IMR-90 (cell line): ENCODE data around the gene COL23A1. TPM values are rescaled to one million over a fixed set of nuclear protein-coding genes. Genes with fewer than 3 reads are reported as not detected.

Source experiments
- ATAC-seq: fragments of 200-7000 bp; cut with Tn5 transposase; 2 replicates; pipeline ENCODE4 v1.9.1; 2020; ENCODE audit warnings: low read depth, mild to moderate bottlenecking, moderate library complexity
- BruUV-seq: library from RNA; stranded (reverse); fragments of 400-500 nt; replicated peaks from 2 replicates; lab custom pipeline; 2021; lab: Mats Ljungman, UMichigan
- CTCF ChIA-PET: fragments of 300-600 bp; formaldehyde crosslinking; extraction: SDS; loops from one replicate; lab custom pipeline; 2021; ENCODE audit warnings: antibody characterized with exemption; lab: Yijun Ruan, JAX
- POLR2A ChIA-PET: fragments of 300-600 bp; sonication (Branson Sonifier 250); formaldehyde crosslinking; loops from one replicate; lab custom pipeline; 2022; ENCODE audit warnings: antibody characterized with exemption; ENCODE audit not compliant: unreplicated experiment; lab: Charles Lee
- DNase-seq: peaks from one replicate; pipeline ENCODE4 v3.0.0; 2013
- H2AFZ ChIP-seq: replicated peaks from 2 replicates; pipeline ENCODE3; 2013; ENCODE audit warnings: low read length, mild to moderate bottlenecking; ENCODE audit not compliant: poor library complexity
- H2AK5ac ChIP-seq: 2 replicates; pipeline ENCODE4 v1.6.1; 2013; ENCODE audit warnings: low read depth, low read length, inconsistent platforms
- H2AK9ac ChIP-seq: replicated peaks from 2 replicates; pipeline ENCODE3; 2013; ENCODE audit warnings: mild to moderate bottlenecking, low read depth, low read length, moderate library complexity; ENCODE audit not compliant: poor library complexity
- H2BK120ac ChIP-seq: 2 replicates; pipeline ENCODE4 v1.6.1; 2013; ENCODE audit warnings: low read depth, low read length, inconsistent platforms
- H2BK15ac ChIP-seq: 3 replicates; pipeline ENCODE4 v1.6.1; 2013; ENCODE audit warnings: low read depth, low read length, inconsistent platforms
- H2BK20ac ChIP-seq: 2 replicates; pipeline ENCODE4 v1.6.1; 2013; ENCODE audit warnings: low read depth, mild to moderate bottlenecking, inconsistent platforms, low read length, moderate library complexity
- H2BK5ac ChIP-seq: 2 replicates; pipeline ENCODE4 v1.6.1; 2013; ENCODE audit warnings: mild to moderate bottlenecking, low read depth, low read length, inconsistent platforms; ENCODE audit not compliant: poor library complexity, severe bottlenecking
- H3K14ac ChIP-seq: replicated peaks from 2 replicates; pipeline ENCODE4 v1.6.1; 2013; ENCODE audit warnings: low read depth, low read length, inconsistent platforms
- H3K18ac ChIP-seq: 2 replicates; pipeline ENCODE4 v1.6.1; 2013; ENCODE audit warnings: low read depth, low read length, control low read depth
- H3K23ac ChIP-seq: 2 replicates; pipeline ENCODE4 v1.6.1; 2013; ENCODE audit warnings: low read depth, low read length, inconsistent platforms
- H3K27ac ChIP-seq: 2 replicates; pipeline ENCODE4 v1.5.1; 2013; ENCODE audit warnings: mild to moderate bottlenecking, control low read depth, low read length; ENCODE audit not compliant: insufficient read depth
- H3K27me3 ChIP-seq: 2 replicates; pipeline ENCODE4 v1.6.1; 2013; ENCODE audit warnings: low read length; ENCODE audit not compliant: control insufficient read depth, insufficient read depth
- H3K36me3 ChIP-seq: 2 replicates; pipeline ENCODE4 v1.6.1; 2013; ENCODE audit warnings: low read length, mixed read lengths; ENCODE audit not compliant: control insufficient read depth, insufficient read depth
- H3K4ac ChIP-seq: 2 replicates; pipeline ENCODE4 v1.6.1; 2013; ENCODE audit warnings: low read depth, low read length, inconsistent platforms
- H3K4me1 ChIP-seq: 2 replicates; pipeline ENCODE4 v1.6.1; 2013; ENCODE audit warnings: low read length, mixed read lengths; ENCODE audit not compliant: control insufficient read depth, insufficient read depth
- H3K4me2 ChIP-seq: 2 replicates; pipeline ENCODE4 v1.6.1; 2013; ENCODE audit warnings: low read depth, mild to moderate bottlenecking, control low read depth, low read length, moderate library complexity
- H3K4me3 ChIP-seq: 2 replicates; pipeline ENCODE4 v1.5.1; 2013; ENCODE audit warnings: low read depth, mild to moderate bottlenecking, control low read depth, low read length, moderate library complexity; ENCODE audit not compliant: insufficient read depth
- H3K56ac ChIP-seq: 2 replicates; pipeline ENCODE4 v1.6.1; 2013; ENCODE audit warnings: low read length, inconsistent platforms; ENCODE audit not compliant: insufficient read depth; ENCODE audit errors: extremely low read depth
- H3K79me1 ChIP-seq, 2 experiments: 2 replicates each; pipeline ENCODE4 v1.6.1; 2013; ENCODE audit warnings: low read length in 2 of 2, inconsistent platforms in 1 of 2, low read depth in 1 of 2
- H3K9ac ChIP-seq: 2 replicates; pipeline ENCODE4 v1.6.1; 2013; ENCODE audit warnings: low read depth, low read length, control low read depth
- H3K9me1 ChIP-seq: 2 replicates; pipeline ENCODE4 v1.6.1; 2013; ENCODE audit warnings: low read length, inconsistent platforms; ENCODE audit not compliant: insufficient read depth
- H3K9me3 ChIP-seq: 2 replicates; pipeline ENCODE4 v1.6.1; 2013; ENCODE audit warnings: low read length; ENCODE audit not compliant: control insufficient read depth, insufficient read depth
- H4K20me1 ChIP-seq: 2 replicates; pipeline ENCODE4 v1.6.1; 2013; ENCODE audit warnings: low read length, inconsistent platforms; ENCODE audit not compliant: insufficient read depth
- H4K5ac ChIP-seq: 2 replicates; pipeline ENCODE4 v1.6.1; 2013; ENCODE audit warnings: mild to moderate bottlenecking, low read depth, low read length, control low read depth
- H4K8ac ChIP-seq, 2 experiments: 2 replicates each; pipeline ENCODE4 v1.6.1; 2013; ENCODE audit warnings: low read depth in 2 of 2, low read length in 2 of 2, control low read depth in 1 of 2, inconsistent platforms in 1 of 2
- H4K91ac ChIP-seq: 2 replicates; pipeline ENCODE4 v1.6.1; 2013; ENCODE audit warnings: low read depth, low read length, inconsistent platforms; ENCODE audit not compliant: insufficient read depth
- BHLHE40 ChIP-seq: fragments of 150-350 bp; IDR thresholded peaks from 2 replicates; pipeline ENCODE4 v1.6.1; 2016; ENCODE audit warnings: mild to moderate bottlenecking, low read depth, low read length
- CHD1 ChIP-seq: IDR thresholded peaks from 2 replicates; pipeline ENCODE4 v1.6.1; 2012; ENCODE audit warnings: low read depth, low read length, improper control_type of control experiment
- CTCF ChIP-seq: conservative IDR thresholded peaks from 2 replicates; pipeline ENCODE4 v1.5.1; 2012; ENCODE audit warnings: mild to moderate bottlenecking, low read depth, low read length, improper control_type of control experiment
- ELK1 ChIP-seq: fragments of 150-350 bp; IDR thresholded peaks from 2 replicates; pipeline ENCODE4 v1.6.1; 2016; ENCODE audit warnings: low read depth, mild to moderate bottlenecking, low read length, moderate library complexity, borderline replicate concordance
- FOS ChIP-seq: fragments of 150-350 bp; IDR thresholded peaks from 2 replicates; pipeline ENCODE4 v1.6.1; 2016; ENCODE audit warnings: low read depth, low read length
- MAFK ChIP-seq: IDR thresholded peaks from 2 replicates; pipeline ENCODE4 v1.6.1; 2012; ENCODE audit warnings: low read depth, low read length, improper control_type of control experiment
- MAZ ChIP-seq: IDR thresholded peaks from 2 replicates; pipeline ENCODE4 v1.6.1; 2012; ENCODE audit warnings: low read depth, mild to moderate bottlenecking, low read length, improper control_type of control experiment, moderate library complexity, borderline replicate concordance
- MXI1 ChIP-seq: IDR thresholded peaks from 2 replicates; pipeline ENCODE4 v1.6.1; 2012; ENCODE audit warnings: low read depth, mild to moderate bottlenecking, low read length, moderate library complexity, borderline replicate concordance
- NFE2L2 ChIP-seq: fragments of 150-350 bp; IDR thresholded peaks from 2 replicates; pipeline ENCODE4 v1.6.1; 2016; ENCODE audit warnings: low read depth, mild to moderate bottlenecking, low read length
- POLR2A ChIP-seq: IDR thresholded peaks from 2 replicates; pipeline ENCODE4 v1.6.1; 2012; ENCODE audit warnings: mild to moderate bottlenecking, low read depth, low read length
- RAD21 ChIP-seq: IDR thresholded peaks from 2 replicates; pipeline ENCODE4 v1.6.1; 2012; ENCODE audit warnings: low read length, improper control_type of control experiment
- RCOR1 ChIP-seq: IDR thresholded peaks from 2 replicates; pipeline ENCODE4 v1.6.1; 2012; ENCODE audit warnings: mild to moderate bottlenecking, low read length, improper control_type of control experiment; ENCODE audit not compliant: insufficient replicate concordance
- SMC3 ChIP-seq: fragments of 150-350 bp; IDR thresholded peaks from 2 replicates; pipeline ENCODE4 v1.6.1; 2016; ENCODE audit warnings: low read depth, mild to moderate bottlenecking, antibody characterized with exemption, low read length, moderate library complexity
- USF2 ChIP-seq: fragments of 150-350 bp; IDR thresholded peaks from 2 replicates; pipeline ENCODE4 v1.6.1; 2017; ENCODE audit warnings: mild to moderate bottlenecking, antibody characterized with exemption, low read length, low read depth
- WGBS, 2 experiments: methylation state at CpG; one replicate each; pipeline versions ENCODE4 v1.1.5 to v1.1.7; 2013; ENCODE audit warnings: missing lambda C conversion rate in 2 of 2; ENCODE audit not compliant: insufficient read length in 1 of 2; ENCODE audit errors: extremely low coverage in 2 of 2; 5-methylcytosine and 5-hydroxymethylcytosine counted together
- dilution Hi-C: fragments of 300-500 bp; cut with HindIII; formaldehyde crosslinking; loops from one replicate; pipeline ENCODE4 v1.14.3; 2018; ENCODE audit warnings: low sequenced_read_pairs; ENCODE audit not compliant: unreplicated experiment
- in situ Hi-C: fragments of 300-500 bp; cut with MboI; formaldehyde crosslinking; loops from 3 replicates; pipeline ENCODE4 v1.14.3; 2019; ENCODE audit warnings: low sequenced_read_pairs, inconsistent platforms, mixed read lengths
- intact Hi-C: fragments of 100-400 bp; cut with micrococcal nuclease; formaldehyde crosslinking; loops from 2 replicates; pipeline ENCODE4 v1.10.0; 2022
- polyA plus RNA-seq, 3 experiments: library from polyadenylated mRNA; depleted of rRNA; stranded (reverse); fragments of >200 nt; gene quantifications; 2 replicates each; pipeline ENCODE4 v1.2.3, GENCODE V29; 2012; ENCODE audit warnings: low replicate concordance in 1 of 3
- total RNA-seq: library from RNA; depleted of rRNA; stranded (reverse); fragments of >200 nt; gene quantifications from 2 replicates; pipeline ENCODE4 v1.2.3, GENCODE V29; 2012

Gene COL23A1
- total and polyA plus RNA-seq, 2 of the 4 experiments (the other 2 are of a cell fraction) = not detected

- Histone ChIP-seq H2BK20ac (no peak overlapping the region), H3K79me1 (no peaks in the 10 kb centered on the region), H3K4me1 (no peaks in the 10 kb centered on the region), H2BK15ac (no peak overlapping the region), H2BK5ac (no peak overlapping the region), H3K27me3 (no peaks in the 10 kb centered on the region), H3K23ac (no peak overlapping the region), H2AK5ac (no peak overlapping the region), H4K20me1 (no peaks in the 10 kb centered on the region), H3K4me2 (no peak overlapping the region), H4K5ac (no peak overlapping the region), H2AFZ (no peak overlapping the region), H3K9ac (no peak overlapping the region), H2AK9ac (no peak overlapping the region), H3K9me1 (no peaks in the 10 kb centered on the region), H3K36me3 (no peaks in the 10 kb centered on the region), H3K9me3 (peaks cover 15% of the 10 kb centered on the region), H3K14ac (no peak overlapping the region), H4K91ac (no peak overlapping the region), H3K18ac (no peak overlapping the region), H3K4ac (no peak overlapping the region), H3K27ac (no peak overlapping the region), H3K4me3 (no peak overlapping the region), H4K8ac (no peak overlapping the region), H2BK120ac (no peak overlapping the region), H3K56ac (no peak overlapping the region)
- in situ Hi-C loops (no loop called here), dilution Hi-C loops (no loop called here), intact Hi-C loops (no loop called here)
- BruUV-seq = no TSS peak
- POLR2A ChIA-PET = no interaction called here
- DNase-seq = no peak
- 58% methylated on average over 7 of the region's 8 CpGs; no CpG with 5 or more reads in 1 of the 2 experiments for WGBS, 2 experiments
- CTCF ChIA-PET = no interaction called here
- no peak for ATAC-seq
- TF ChIP-seq RCOR1 = no peak
- TF ChIP-seq FOS = no peak
- TF ChIP-seq SMC3 = no peak
- no peak for TF ChIP-seq MXI1
- no peak for TF ChIP-seq RAD21
- no peak for TF ChIP-seq CHD1
- no peak for TF ChIP-seq NFE2L2
- no peak for TF ChIP-seq MAFK
- TF ChIP-seq ELK1 = no peak
- TF ChIP-seq USF2 = no peak
- no peak for TF ChIP-seq MAZ
- TF ChIP-seq CTCF = no peak
- TF ChIP-seq BHLHE40 = no peak
- no peak for TF ChIP-seq POLR2A
These were observed 170.5 kb downstream of the COL23A1 start for GRCh38 chr5:178419651-178420050.
